SK-MEL-5 (cell line): ENCODE results near the gene FAM221B. TPM values are rescaled to one million over a fixed set of nuclear protein-coding genes. Genes with fewer than 3 reads are reported as not detected.
A peak's percentile ranks its signal among the peaks of the same experiment; 100 is the strongest.

Source experiments
- DNase-seq: peaks from one replicate; pipeline ENCODE4 v3.0.0-alpha.2; 2016; ENCODE audit warnings: low read depth, low spot score
- in situ Hi-C: cut with HindIII; loops from 2 replicates; pipeline ENCODE4 v1.10.0; 2016; ENCODE audit warnings: low sequenced_read_pairs, high pct_unique_total_duplicates, low pct_unique_long_range_greater_than_20kb
- polyA plus RNA-seq, 2 experiments: library from polyadenylated mRNA; depleted of rRNA; stranded (reverse); fragments of >200 nt; gene quantifications; 2 replicates each; pipeline ENCODE4 v1.2.3, GENCODE V29; 2015
- total RNA-seq: library from RNA; depleted of rRNA; stranded (reverse); fragments of >200 nt; shearing (Covaris generic); gene quantifications from 2 replicates; pipeline ENCODE4 v1.2.3, GENCODE V29; 2014; rRNA removed

FAM221B gene, protein sequence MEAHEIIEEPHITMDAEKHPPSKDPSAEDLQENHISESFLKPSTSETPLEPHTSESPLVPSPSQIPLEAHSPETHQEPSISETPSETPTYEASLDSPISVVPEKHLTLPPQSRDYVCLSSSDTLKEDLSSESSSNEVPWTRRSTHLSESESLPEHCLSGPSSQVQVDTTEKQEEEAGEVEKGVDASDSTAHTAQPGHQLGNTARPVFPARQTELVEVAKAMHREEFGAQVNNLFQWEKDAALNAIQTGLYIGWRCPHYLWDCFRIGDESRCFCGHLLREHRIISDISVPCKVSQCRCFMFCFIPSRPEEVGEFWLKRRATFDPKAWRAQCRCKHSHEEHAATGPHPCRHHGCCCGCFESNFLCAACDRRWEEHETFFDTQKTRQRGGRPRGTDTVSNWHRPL
- total RNA-seq = not detected in 2 replicates
- polyA plus RNA-seq (2015; cell fraction: cytosol; rRNA removed) = not detected in 2 replicates
- polyA plus RNA-seq (2015; cell fraction: nucleus; rRNA removed) = not detected in 2 replicates

GRCh38 chr9:35828716-35829083 is at the start of gene FAM221B:
Gene FAM221B, minus strand, starts transcription at chr9:35828732. Its CDS starts 2,571 bp downstream, at chr9:35826161.
- in situ Hi-C loops = no loop called here
- DNase-seq = no peak

DNA sequence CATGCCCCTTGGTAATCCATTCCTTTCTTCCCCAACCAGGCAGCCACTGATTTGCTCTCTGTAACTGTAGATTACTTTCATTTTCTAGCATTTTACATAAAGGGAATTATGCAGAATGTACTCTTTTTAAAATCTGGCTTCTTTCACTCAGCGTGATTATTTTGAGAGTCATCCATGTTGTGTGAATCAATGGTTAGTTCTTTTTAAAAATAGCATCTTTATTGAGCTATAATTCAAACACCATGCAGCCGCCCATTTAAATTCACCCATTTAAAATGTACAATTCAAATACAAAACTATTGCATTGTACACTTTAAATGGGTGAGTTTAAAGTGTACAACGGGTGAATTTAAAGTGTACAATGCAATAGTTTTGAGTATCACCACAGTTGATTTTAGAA is 44.0 kb upstream of the FAM221B start:
- in situ Hi-C loops = no loop called here
- no peak for DNase-seq

DNA sequence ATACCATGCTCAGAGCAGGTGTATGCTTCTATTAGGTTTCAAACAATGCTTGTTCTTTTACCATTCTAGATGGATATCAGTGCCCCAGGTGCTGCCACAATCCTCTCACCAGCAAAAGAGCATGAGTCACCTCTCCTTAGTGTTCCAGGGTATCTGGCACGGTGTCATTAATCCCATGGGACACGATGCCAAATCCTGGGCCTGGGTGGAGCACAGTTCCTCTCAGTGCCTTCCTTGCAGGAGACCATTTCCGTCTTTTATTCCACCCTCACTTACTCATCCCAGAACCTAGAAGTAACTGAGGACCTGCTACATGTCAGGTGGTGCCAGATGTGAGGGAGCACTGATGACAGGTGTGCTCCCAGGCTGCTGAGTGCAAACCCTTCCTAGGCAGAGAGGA is 43.0 kb upstream of the FAM221B start:
- in situ Hi-C loops = no loop called here
- DNase-seq = no peak

DNA sequence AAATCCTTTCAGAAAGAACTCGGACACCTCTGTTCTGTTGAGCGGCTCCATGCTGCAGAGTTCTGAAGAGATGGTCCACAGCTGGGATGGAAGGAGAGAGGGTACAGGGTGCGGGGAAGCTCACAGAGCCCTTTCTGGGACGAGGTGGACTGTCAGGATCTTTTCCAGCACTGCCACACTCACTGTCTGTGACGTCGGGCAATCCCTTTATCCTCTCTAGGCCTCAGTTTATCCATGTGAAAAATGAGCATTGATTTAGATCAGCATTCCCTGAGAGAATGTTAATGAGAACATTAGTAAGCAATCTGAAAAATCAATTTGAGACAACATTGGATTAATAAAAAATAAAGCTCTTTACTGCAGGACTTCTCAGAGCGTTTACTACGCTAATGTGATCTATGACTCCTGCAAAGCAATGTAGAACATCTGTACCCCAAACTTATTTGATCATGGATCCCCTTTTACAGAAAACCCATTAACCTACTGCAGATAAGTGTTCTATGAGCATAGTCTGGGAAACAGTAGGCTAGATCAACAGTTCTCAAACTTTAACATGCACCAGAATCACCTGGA is 41.9 kb upstream of the FAM221B start, which contains the start of gene OR13J1:
Gene OR13J1, minus strand, starts transcription at position 51 of the 573 bp plus-strand sequence. Its CDS starts 0 bp downstream, at position 51.
- DNase-seq = no peak
- in situ Hi-C loops = no loop called here

- DNase-seq = no peak
- in situ Hi-C loops = no loop called here
These were observed 41.2 kb upstream of the FAM221B start for GRCh38 chr9:35869621-35870216.

- in situ Hi-C loops = no loop called here
- no peak for DNase-seq
These were observed 40.4 kb upstream of the FAM221B start for GRCh38 chr9:35868933-35869332.

- no peak for DNase-seq
- in situ Hi-C loops = no loop called here
These were observed 39.0 kb upstream of the FAM221B start for GRCh38 chr9:35867538-35867937.

DNA sequence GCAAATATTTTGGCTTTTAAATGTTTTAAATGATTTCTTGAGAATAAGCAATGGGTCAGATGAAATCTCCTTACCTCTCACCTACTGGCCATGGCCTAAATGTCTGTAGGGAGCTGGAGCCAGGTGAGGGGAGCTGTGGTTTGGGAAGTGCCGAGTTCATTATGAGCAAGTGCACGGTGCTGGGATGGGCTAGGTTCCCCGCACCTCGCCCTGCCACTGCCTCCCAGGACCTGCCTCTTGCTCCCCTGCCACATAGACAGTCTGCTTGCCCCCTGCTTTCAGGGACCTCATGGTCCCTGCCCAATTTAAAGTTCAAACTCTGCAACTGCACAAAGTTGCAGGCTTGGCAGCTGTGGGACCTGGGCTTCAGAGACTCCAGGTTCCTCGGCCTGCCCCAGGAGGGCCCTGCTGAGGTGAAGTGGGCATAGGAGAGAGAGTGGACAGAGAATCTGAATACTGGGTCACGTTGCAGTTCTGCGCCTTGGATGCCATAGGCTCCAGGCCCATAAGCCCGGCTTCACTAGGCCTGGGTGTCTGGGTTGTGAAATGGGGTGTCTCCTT is 36.2 kb upstream of the FAM221B start:
- no peak for DNase-seq
- in situ Hi-C loops = no loop called here

GRCh38 chr9:35863583-35863982 is 35.1 kb upstream of the FAM221B start:
- in situ Hi-C loops = no loop called here
- no peak for DNase-seq

GRCh38 chr9:35862328-35862727 is 33.8 kb upstream of the FAM221B start:
- in situ Hi-C loops = no loop called here
- no peak for DNase-seq

DNA sequence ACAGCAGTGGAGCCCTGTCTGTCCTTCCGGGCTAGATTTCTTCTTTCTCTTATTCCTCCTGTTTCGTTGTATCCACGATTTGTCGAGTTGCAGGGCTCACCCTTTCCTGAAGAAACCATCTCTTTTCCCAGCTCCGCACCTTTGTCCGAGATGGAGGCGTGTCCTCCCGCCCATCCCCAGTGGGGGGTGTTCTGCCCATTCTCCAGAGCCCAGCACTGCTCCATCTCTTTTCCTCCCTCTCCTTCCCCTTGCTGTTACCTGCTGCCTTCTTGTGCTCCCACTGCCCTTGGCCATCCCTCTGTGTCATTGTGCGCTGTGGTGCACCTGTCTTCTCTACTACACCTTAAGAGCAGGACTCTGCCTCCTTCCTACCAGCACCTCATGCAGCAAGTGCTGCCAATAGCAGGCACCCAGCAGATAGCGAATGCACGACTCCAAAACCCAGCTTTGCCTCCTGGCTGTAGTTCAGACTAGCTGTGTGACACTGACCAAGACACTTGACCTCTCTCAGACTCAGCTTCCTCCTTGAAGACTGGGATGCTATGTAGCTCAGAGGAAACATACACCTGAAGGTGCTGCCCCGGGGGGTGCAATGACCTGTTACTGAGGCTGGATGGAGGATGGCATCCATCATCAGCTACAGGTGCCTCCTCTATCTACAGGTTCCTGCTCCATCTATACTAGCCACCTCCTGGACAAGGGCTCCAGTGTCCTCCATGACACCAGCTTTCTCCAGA is 32.8 kb upstream of the FAM221B start:
- in situ Hi-C loops = no loop called here
- no peak for DNase-seq

GRCh38 chr9:35859990-35860339 is 31.4 kb upstream of the FAM221B start:
- in situ Hi-C loops = no loop called here
- no peak for DNase-seq

DNA sequence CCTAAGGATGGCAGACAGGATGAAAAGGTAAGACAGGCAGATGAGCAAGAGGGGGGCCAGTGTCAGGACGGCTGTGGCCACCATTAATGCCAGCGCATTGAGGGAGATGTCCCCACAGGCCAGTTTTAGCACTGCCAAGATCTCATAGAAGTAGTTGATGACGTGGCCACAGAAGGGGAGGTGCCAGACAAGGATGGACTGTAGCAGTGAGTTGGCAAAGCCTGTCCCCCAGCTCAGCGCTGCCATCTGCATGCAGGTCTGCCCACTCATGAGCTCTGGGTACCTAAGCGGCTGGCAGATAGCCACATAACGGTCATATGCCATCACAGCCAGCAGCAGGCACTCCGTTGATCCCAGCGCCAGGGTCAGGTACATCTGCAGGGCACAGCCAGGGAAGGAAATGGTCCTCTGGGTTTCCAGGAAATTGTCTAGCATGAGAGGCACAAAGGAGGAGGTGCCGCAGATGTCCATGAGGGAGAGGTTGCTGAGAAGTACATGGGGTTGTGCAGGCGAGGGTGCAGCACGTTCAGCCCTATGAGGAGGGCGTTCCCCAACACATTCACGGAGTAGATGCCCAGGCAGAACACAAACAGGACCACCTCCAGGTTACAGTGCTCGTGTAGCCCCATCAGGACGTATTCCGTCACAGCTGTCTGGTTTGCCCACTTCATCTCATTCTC is 30.9 kb upstream of the FAM221B start:
- in situ Hi-C loops = no loop called here
- DNase-seq = peak; percentile 21

DNA sequence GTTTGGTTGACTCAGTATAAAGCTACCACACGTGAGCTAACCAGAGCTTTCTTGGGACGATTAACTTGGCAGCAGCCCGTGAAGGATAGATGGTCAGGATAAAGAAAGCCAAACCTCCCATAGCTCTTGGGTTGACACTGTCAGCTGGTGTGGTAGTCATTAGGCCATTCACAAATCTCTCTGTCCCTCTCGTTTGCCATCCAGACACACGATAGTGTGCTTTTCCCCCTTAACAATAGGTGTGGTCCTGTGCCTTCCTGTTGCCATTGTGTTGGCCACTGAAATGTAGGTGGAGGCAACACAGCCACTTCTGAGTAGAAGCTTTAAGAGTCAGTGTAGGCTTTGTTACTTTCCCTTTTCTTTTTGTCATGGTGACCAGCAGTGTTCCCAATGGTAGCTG is 29.9 kb upstream of the FAM221B start:
- no peak for DNase-seq
- in situ Hi-C loops = no loop called here

DNA sequence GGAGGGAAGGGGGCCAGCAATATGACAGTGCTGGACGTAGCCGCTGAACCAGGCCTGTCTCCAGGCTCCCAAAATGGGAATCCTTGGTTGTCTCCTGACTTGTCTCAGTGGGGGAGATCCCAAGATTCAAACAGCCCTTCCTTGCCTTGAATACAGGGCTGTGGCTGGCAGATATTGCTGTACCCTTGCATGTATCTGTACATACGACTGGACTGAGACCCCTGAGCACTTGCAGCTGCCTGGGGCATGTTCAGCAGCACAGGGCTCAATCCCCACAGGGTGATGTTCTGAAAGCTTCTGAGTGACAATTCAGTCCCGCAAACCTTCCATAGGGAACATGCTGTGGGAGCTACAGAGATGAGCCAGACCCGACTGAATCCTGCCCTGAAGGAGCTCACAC is 28.4 kb upstream of the FAM221B start:
- in situ Hi-C loops = no loop called here
- DNase-seq = no peak

- no peak for DNase-seq
- in situ Hi-C loops = no loop called here
These were observed 27.7 kb upstream of the FAM221B start for GRCh38 chr9:35856206-35856605.

DNA sequence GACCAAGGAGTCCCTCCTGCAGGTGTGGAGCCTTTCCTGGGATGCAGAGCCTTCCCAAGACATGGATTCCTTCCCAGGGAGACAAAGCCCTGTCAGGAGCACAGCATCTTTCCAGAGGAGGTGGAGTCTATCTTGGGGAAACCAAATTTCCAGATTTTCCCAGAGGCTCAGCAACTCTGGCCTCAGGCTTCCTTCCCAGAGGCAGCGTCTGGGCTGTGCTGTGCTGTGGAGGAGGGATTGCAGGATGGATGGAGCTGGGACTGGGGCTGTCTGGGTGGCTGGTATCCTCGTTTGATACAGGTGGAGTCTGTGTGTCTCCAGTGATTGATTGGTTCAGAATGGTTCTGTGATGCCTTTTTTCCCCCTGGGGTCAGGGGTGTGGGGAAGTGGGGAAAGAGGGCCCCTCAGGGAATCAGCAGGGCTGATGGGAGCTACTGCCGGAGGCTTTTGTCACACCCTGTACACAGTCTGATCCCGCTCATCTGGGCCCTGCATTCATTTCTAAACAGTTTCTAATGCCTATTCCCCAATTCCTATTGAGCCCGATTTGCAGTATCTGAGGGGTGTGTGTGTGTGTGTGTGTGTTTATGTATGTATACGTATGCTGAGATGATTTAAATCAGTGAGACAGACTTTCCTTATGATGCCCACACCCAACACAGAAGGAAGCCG is 25.7 kb upstream of the FAM221B start:
- no peak for DNase-seq
- in situ Hi-C loops = no loop called here
